ENCODE results near the gene GLI3. TPM values are rescaled to one million over a fixed set of nuclear protein-coding genes. Genes with fewer than 3 reads are reported as not detected.

The GLI3 gene
- total RNA-seq, 1 experiment from 2014 or later = 45.0 TPM

DNA sequence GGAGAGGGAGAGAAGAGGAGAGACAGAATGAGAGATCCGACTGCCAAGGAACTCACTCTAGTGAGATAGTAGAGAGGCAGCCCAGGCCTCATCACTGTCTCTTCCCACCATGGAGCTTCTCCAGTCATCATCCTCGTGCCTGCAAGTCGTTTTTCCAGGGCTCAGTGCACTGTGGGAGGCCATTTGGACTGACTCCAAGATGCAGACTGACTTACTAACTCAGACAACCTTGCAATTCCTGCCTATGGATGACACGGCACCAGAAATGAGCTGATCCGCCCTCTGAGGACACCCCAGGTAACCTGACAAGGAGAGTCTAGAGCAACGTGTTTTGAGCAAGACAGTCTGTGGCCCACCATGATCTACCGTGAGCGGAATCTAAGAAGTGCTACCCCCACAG lies 154.9 kb downstream of the GLI3 start:
- Histone ChIP-seq H3K23me2 (ENCODE audit: insufficient read length, low read depth, low read length, poor library complexity, severe bottlenecking) (no peaks in the 10 kb centered on the region), H3K14ac (ENCODE audit: insufficient read depth, low read length) (no peak overlapping the region), H2BK15ac (ENCODE audit: low read depth, low read length) (no peak overlapping the region), H3K23ac (ENCODE audit: insufficient read length, low read depth, low read length) (no peak overlapping the region), H2AK5ac (ENCODE audit: insufficient read length, low read length) (no peak overlapping the region), H3K9me3 (ENCODE audit: control insufficient read depth, low read depth, low read length) (no peaks in the 10 kb centered on the region), H3K79me2 (ENCODE audit: insufficient read depth, low read length) (no peaks in the 10 kb centered on the region), H3K27me3 (ENCODE audit: insufficient read depth, low read length) (peaks cover 5% of the 10 kb centered on the region; the same call in 1 of the 2 replicates), H3T11ph (ENCODE audit: low read length) (no peak overlapping the region), H3K4me2 (ENCODE audit: insufficient read depth, insufficient read length, low read length) (no peak overlapping the region), H2BK5ac (ENCODE audit: insufficient read length, low read length) (no peak overlapping the region), H2BK20ac (ENCODE audit: low read depth, low read length, poor library complexity, severe bottlenecking) (no peak overlapping the region), H2BK120ac (ENCODE audit: low read depth, low read length, poor library complexity, severe bottlenecking) (no peak overlapping the region), H4K20me1 (ENCODE audit: control insufficient read depth, insufficient read depth, insufficient read length) (peaks cover 2% of the 10 kb centered on the region), H3K9ac (ENCODE audit: extremely low read depth, insufficient read length, low read length) (no peak overlapping the region), H3K4ac (ENCODE audit: low read depth, low read length) (no peak overlapping the region), H4K91ac (ENCODE audit: insufficient read length, low read depth, low read length) (no peak overlapping the region), H2AFZ (ENCODE audit: low read length) (no peak overlapping the region), H3K79me1 (ENCODE audit: insufficient read depth, low read depth, low read length, poor library complexity, severe bottlenecking) (peaks cover 2% of the 10 kb centered on the region), H4K5ac (ENCODE audit: insufficient read length, low read depth, low read length) (no peak overlapping the region), H3K56ac (ENCODE audit: insufficient read length, low read depth, low read length) (no peak overlapping the region), H3K4me1 (ENCODE audit: insufficient read depth, low read length) (no peaks in the 10 kb centered on the region), H3K18ac (ENCODE audit: insufficient read length, low read depth, low read length) (no peak overlapping the region), H3K27ac (ENCODE audit: insufficient read length, low read depth, low read length) (no peak overlapping the region), H2BK12ac (ENCODE audit: insufficient read length, low read depth, low read length) (no peak overlapping the region), H4K8ac (replicated peaks; ENCODE audit: insufficient read length, low read depth, low read length) (no peak overlapping the region)
- DNase-seq = no peak
- TF ChIP-seq, protein P1, sequence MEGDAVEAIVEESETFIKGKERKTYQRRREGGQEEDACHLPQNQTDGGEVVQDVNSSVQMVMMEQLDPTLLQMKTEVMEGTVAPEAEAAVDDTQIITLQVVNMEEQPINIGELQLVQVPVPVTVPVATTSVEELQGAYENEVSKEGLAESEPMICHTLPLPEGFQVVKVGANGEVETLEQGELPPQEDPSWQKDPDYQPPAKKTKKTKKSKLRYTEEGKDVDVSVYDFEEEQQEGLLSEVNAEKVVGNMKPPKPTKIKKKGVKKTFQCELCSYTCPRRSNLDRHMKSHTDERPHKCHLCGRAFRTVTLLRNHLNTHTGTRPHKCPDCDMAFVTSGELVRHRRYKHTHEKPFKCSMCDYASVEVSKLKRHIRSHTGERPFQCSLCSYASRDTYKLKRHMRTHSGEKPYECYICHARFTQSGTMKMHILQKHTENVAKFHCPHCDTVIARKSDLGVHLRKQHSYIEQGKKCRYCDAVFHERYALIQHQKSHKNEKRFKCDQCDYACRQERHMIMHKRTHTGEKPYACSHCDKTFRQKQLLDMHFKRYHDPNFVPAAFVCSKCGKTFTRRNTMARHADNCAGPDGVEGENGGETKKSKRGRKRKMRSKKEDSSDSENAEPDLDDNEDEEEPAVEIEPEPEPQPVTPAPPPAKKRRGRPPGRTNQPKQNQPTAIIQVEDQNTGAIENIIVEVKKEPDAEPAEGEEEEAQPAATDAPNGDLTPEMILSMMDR (conservative IDR thresholded peaks at IDR 0.05) = no peak
- Mint-ChIP-seq H3K9me3 (no peaks in the 10 kb centered on the region; a peak in 1 of 5 replicates), H3K27ac (no peak overlapping the region), H3K27me3 (ENCODE audit: low read depth) (peaks cover 11% of the 10 kb centered on the region), H3K4me1 (peaks cover 9 to 21% of the 10 kb centered on the region in 2 experiments), H3K4me3 (no peak overlapping the region), H3K36me3 (ENCODE audit: insufficient read depth in 1 of 3, low read depth in 3 of 3) (no peaks in the 10 kb centered on the region; a peak in 1 of 7 replicates)
- no CpG with 5 or more reads among the region's 8 CpGs for WGBS (ENCODE audit: extremely low coverage, insufficient read length, low lambda C conversion rate)
